A673 (cell line): Measurements from ENCODE around the gene ANKRD10.

Experiments
- CTCF ChIP-seq: fragments of 300-800, 200-600 bp; sonication (generic); conservative IDR thresholded peaks from 2 replicates; pipeline ENCODE4 v1.5.1; 2017; ENCODE audit warnings: low read depth, mild to moderate bottlenecking, antibody characterized with exemption, low read length, moderate library complexity, mixed read lengths
- EZH2 ChIP-seq: fragments of 200-600 bp; sonication (generic); IDR thresholded peaks from 2 replicates; pipeline ENCODE4 v1.6.1; 2017; ENCODE audit warnings: borderline replicate concordance, low read depth, mild to moderate bottlenecking, mixed read lengths, antibody characterized with exemption, low read length; ENCODE audit not compliant: poor library complexity, severe bottlenecking

GRCh38 chr13:110964229-110965037 lies 49.6 kb upstream of the ANKRD10 start:
- TF ChIP-seq CTCF (no peak), EZH2 (no peak)
